Right lobe of liver (tissue), 4 donors: ENCODE data around the gene PRRC2A.

Source experiments
- POLR2A ChIP-seq: fragments of 450-650 bp; IDR thresholded peaks from one replicate; pipeline ENCODE4 v1.6.1; 2017; ENCODE audit warnings: antibody characterized with exemption, mild to moderate bottlenecking
- TF ChIP-seq, protein P1 (sequence below), 4 donors: fragments of 200-600 bp in 3 of 4; fragments of 450-650 bp in 1 of 4; IDR thresholded peaks; one replicate each; pipeline versions ENCODE4 v1.5.1 to v1.8.0; 2016 to 2022; ENCODE audit warnings: antibody characterized with exemption in 4 of 4, mild to moderate bottlenecking in 2 of 4
- donor health status: DM: no; HTN: no; CAD: no.
- donor health status: DM: no; HTN: no; CAD: no.
- donor health status: DM: no; HTN: yes; CAD: no.

DNA sequence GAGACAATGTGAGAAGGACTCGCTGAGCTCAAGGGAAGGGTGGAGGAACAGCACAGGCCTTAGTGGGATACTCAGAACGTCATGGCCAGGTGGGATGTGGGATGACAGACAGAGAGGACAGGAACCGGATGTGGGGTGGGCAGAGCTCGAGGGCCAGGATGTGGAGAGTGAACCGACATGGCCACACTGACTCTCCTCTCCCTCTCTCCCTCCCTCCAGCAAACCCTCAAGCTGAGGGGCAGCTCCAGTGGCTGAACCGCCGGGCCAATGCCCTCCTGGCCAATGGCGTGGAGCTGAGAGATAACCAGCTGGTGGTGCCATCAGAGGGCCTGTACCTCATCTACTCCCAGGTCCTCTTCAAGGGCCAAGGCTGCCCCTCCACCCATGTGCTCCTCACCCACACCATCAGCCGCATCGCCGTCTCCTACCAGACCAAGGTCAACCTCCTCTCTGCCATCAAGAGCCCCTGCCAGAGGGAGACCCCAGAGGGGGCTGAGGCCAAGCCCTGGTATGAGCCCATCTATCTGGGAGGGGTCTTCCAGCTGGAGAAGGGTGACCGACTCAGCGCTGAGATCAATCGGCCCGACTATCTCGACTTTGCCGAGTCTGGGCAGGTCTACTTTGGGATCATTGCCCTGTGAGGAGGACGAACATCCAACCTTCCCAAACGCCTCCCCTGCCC is 43.5 kb upstream of the PRRC2A start:
- TF ChIP-seq, protein P1, sequence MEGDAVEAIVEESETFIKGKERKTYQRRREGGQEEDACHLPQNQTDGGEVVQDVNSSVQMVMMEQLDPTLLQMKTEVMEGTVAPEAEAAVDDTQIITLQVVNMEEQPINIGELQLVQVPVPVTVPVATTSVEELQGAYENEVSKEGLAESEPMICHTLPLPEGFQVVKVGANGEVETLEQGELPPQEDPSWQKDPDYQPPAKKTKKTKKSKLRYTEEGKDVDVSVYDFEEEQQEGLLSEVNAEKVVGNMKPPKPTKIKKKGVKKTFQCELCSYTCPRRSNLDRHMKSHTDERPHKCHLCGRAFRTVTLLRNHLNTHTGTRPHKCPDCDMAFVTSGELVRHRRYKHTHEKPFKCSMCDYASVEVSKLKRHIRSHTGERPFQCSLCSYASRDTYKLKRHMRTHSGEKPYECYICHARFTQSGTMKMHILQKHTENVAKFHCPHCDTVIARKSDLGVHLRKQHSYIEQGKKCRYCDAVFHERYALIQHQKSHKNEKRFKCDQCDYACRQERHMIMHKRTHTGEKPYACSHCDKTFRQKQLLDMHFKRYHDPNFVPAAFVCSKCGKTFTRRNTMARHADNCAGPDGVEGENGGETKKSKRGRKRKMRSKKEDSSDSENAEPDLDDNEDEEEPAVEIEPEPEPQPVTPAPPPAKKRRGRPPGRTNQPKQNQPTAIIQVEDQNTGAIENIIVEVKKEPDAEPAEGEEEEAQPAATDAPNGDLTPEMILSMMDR (IDR thresholded peaks at IDR 0.05) = no peak
- no peak for TF ChIP-seq POLR2A
